Measurements from ENCODE around the gene AQP2.

The AQP2 gene

GRCh38 chr12:49948866-49949845 is 1.4 kb upstream of the AQP2 start:
- in situ Hi-C loops (cut with HindIII; ENCODE audit: low pct_ligation_motif_present, low sequenced_read_pairs), result no loop called here
- H3K27me3 ChIP-seq (replicated peaks), result peaks cover 4% of the 10 kb centered on the region
- no peaks in the 10 kb centered on the region for H3K36me3 ChIP-seq (replicated peaks)
- TF ChIP-seq, protein P1, sequence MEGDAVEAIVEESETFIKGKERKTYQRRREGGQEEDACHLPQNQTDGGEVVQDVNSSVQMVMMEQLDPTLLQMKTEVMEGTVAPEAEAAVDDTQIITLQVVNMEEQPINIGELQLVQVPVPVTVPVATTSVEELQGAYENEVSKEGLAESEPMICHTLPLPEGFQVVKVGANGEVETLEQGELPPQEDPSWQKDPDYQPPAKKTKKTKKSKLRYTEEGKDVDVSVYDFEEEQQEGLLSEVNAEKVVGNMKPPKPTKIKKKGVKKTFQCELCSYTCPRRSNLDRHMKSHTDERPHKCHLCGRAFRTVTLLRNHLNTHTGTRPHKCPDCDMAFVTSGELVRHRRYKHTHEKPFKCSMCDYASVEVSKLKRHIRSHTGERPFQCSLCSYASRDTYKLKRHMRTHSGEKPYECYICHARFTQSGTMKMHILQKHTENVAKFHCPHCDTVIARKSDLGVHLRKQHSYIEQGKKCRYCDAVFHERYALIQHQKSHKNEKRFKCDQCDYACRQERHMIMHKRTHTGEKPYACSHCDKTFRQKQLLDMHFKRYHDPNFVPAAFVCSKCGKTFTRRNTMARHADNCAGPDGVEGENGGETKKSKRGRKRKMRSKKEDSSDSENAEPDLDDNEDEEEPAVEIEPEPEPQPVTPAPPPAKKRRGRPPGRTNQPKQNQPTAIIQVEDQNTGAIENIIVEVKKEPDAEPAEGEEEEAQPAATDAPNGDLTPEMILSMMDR (IDR thresholded peaks at IDR 0.05; ENCODE audit: low read depth, low read length, missing control alignments), result no peak
- no peak overlapping the region for H3K4me3 ChIP-seq (ENCODE audit: low read depth, low read length)
- DNase-seq, result no peak
- no peak overlapping the region for H3K27ac ChIP-seq

- peaks cover 11% of the 10 kb centered on the region for H3K27me3 ChIP-seq (replicated peaks)
- H3K27ac ChIP-seq, result no peak overlapping the region
- TF ChIP-seq, protein P1 (IDR thresholded peaks at IDR 0.05; ENCODE audit: low read depth, low read length, missing control alignments), result no peak
- no peak for DNase-seq
- in situ Hi-C loops (cut with HindIII; ENCODE audit: low pct_ligation_motif_present, low sequenced_read_pairs), result loop anchor here (25.0 kb wide), 1 partner anchor 237 kb away; no protein-coding TSS in a partner anchor
- H3K36me3 ChIP-seq (replicated peaks), result no peaks in the 10 kb centered on the region
- no peak overlapping the region for H3K4me3 ChIP-seq (ENCODE audit: low read depth, low read length)
These were observed 671 bp upstream of the AQP2 start for GRCh38 chr12:49949866-49950265.

DNA sequence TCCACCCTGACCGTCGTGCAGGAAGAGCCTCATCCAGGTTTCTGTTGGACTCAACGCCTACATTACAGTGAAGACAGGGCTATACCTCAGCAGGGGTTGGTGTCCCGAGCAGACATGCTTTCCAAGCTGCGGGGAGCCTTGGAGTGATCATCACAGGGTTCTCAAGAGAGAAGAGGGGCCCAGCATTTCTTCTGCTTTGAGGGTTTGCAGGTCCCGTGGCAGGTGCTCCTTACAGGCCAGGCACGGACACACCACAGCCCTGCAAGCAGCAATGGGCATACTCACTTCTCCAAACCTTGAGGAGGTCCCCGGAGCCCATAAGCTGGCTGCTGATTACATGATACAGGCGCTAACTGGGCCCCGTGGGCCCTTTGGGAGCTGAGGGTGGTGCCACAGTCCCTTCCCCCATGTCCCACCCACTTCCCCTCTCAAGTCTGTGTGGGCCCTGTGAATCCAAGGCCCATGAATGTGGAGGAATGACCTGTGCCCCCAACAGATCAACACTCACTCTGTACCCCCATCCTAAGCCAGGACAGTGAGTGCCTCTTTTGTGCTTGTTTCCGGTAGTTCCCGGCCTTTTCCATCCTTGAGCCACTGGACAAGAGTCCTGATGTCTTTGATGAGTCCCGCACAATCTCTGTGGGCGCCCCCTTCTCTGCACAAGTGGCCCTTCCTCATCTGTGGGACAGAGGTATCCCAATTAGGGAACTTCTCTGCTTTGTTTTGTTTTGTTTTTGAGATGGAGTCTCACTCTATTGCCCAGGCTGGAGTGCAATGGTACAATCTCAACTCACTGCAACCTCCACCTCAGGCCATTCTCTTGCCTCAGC is 1.1 kb downstream of the AQP2 start:
- Histone ChIP-seq H3K27ac (no peak overlapping the region), H3K4me3 (ENCODE audit: low read depth, low read length) (no peak overlapping the region), H3K27me3 (replicated peaks) (peaks cover 29% of the 10 kb centered on the region), H3K36me3 (replicated peaks) (no peaks in the 10 kb centered on the region)
- no peak for DNase-seq
- in situ Hi-C loops (cut with HindIII; ENCODE audit: low pct_ligation_motif_present, low sequenced_read_pairs), result loop anchor here (25.0 kb wide), 1 partner anchor 236 kb away; no protein-coding TSS in a partner anchor
- TF ChIP-seq, protein P1 (IDR thresholded peaks at IDR 0.05; ENCODE audit: low read depth, low read length, missing control alignments), result no peak

GRCh38 chr12:49952391-49953055 is 2.0 kb downstream of the AQP2 start:
- H3K27me3 ChIP-seq (replicated peaks), result peaks cover 36% of the 10 kb centered on the region
- H3K36me3 ChIP-seq (replicated peaks), result no peaks in the 10 kb centered on the region
- TF ChIP-seq, protein P1 (IDR thresholded peaks at IDR 0.05; ENCODE audit: low read depth, low read length, missing control alignments), result no peak
- no peak for DNase-seq
- H3K27ac ChIP-seq, result no peak overlapping the region
- no peak overlapping the region for H3K4me3 ChIP-seq (ENCODE audit: low read depth, low read length)
- in situ Hi-C loops (cut with HindIII; ENCODE audit: low pct_ligation_motif_present, low sequenced_read_pairs), result loop anchor here (25.0 kb wide), 1 partner anchor 235 kb away; no protein-coding TSS in a partner anchor

DNA sequence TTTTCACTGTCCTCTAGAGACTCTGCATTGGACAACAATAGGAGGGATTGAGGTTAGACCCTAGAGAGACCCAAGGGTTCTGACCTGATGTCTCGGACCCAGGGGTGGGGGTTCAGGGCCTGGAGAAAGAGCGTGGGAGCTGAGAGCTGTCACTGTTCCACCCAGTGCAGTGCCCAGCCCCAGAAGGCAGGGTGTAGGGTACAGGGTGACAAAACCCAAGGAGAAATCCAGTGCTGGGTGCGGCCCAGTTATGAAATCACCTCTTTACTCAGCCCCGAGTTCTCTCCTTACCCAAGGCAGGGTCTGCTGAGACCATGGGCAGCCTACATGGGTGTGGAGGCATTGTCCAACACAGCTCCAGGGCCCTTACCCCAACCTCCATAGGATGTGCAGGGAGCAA is 2.6 kb downstream of the AQP2 start:
- Histone ChIP-seq H3K4me3 (ENCODE audit: low read depth, low read length) (no peak overlapping the region), H3K36me3 (replicated peaks) (no peaks in the 10 kb centered on the region), H3K27me3 (replicated peaks) (peaks cover 41% of the 10 kb centered on the region), H3K27ac (no peak overlapping the region)
- in situ Hi-C loops (cut with HindIII; ENCODE audit: low pct_ligation_motif_present, low sequenced_read_pairs), result loop anchor here (25.0 kb wide), 1 partner anchor 234 kb away; no protein-coding TSS in a partner anchor
- no peak for DNase-seq
- TF ChIP-seq, protein P1 (IDR thresholded peaks at IDR 0.05; ENCODE audit: low read depth, low read length, missing control alignments), result no peak
